A549 (cell line): ENCODE data around the gene TGM6. TPM values are rescaled to one million over a fixed set of nuclear protein-coding genes. Genes with fewer than 3 reads are reported as not detected.

Source experiments
- ATAC-seq, 2 experiments: fragments of 200-7000 bp in 1 of 2; fragments of >200 bp in 1 of 2; cut with Nextera tagmentation in 1 of 2; cut with Tn5 transposase in 1 of 2; 3 replicates each; pipeline versions ENCODE4 v1.8.0 to v1.9.1; 2018 to 2020; ENCODE audit warnings: mild to moderate bottlenecking in 1 of 2, moderate library complexity in 1 of 2
- CTCF ChIA-PET: fragments of 300-600 bp; sonication (Branson Sonifier 250); formaldehyde crosslinking; extraction: SDS; loops from one replicate; lab custom pipeline; 2021; ENCODE audit warnings: antibody characterized with exemption, inconsistent platforms; lab: Yijun Ruan, JAX
- POLR2A ChIA-PET: fragments of 350-600 bp; formaldehyde crosslinking; extraction: SDS; loops from one replicate; lab custom pipeline; 2021; ENCODE audit warnings: antibody characterized with exemption, inconsistent platforms; lab: Yijun Ruan, JAX
- DNase-seq, 2 experiments: peaks; one replicate each; pipeline versions ENCODE4 v3.0.0 to v3.0.0-alpha.2; 2011 to 2016; ENCODE audit warnings: low read depth in 1 of 2, low spot score in 1 of 2
- FAIRE-seq: peaks from 2 replicates; lab custom pipeline; 2011; peaks lifted over from hg19 to GRCh38; lab: Jason Lieb, UNC
- H3K27ac ChIP-seq, 2 experiments: fragments of >200 bp; sonication (Bioruptor Twin); formaldehyde crosslinking; 3 replicates each; pipeline ENCODE4 v1.5.1; 2016 to 2017
- H3K4me1 ChIP-seq: fragments of >200 bp; sonication (Bioruptor Twin); formaldehyde crosslinking; 3 replicates; pipeline ENCODE4 v1.6.1; 2016
- H3K4me2 ChIP-seq: fragments of >200 bp; sonication (Bioruptor Twin); formaldehyde crosslinking; 3 replicates; pipeline ENCODE4 v1.6.1; 2016
- H3K4me3 ChIP-seq: fragments of >200 bp; sonication (Bioruptor Twin); formaldehyde crosslinking; 3 replicates; pipeline ENCODE4 v1.5.1; 2016
- H3K9me3 ChIP-seq: fragments of >200 bp; sonication (Bioruptor Twin); formaldehyde crosslinking; 3 replicates; pipeline ENCODE4 v1.6.1; 2016
- CBX2 ChIP-seq: fragments of 200-600 bp; sonication (generic); IDR thresholded peaks from 2 replicates; pipeline ENCODE4 v1.6.1; 2016; ENCODE audit warnings: low read depth, mild to moderate bottlenecking, borderline replicate concordance
- CHD2 ChIP-seq: fragments of 150-350 bp; IDR thresholded peaks from 2 replicates; pipeline ENCODE4 v1.6.1; 2014; ENCODE audit warnings: low read length; ENCODE audit not compliant: partially characterized antibody
- ELK1 ChIP-seq: fragments of 150-350 bp; IDR thresholded peaks from 2 replicates; pipeline ENCODE4 v1.6.1; 2014; ENCODE audit warnings: low read depth, mild to moderate bottlenecking, low read length
- FOSL2 ChIP-seq, 2 experiments: fragments of 450-650 bp in 1 of 2; fragments of >200 bp in 1 of 2; sonication (Bioruptor Twin) in 1 of 2; formaldehyde crosslinking; IDR thresholded peaks; 2 replicates each; pipeline versions ENCODE4 v1.5.0 to v1.6.1; 2016 to 2020; ENCODE audit warnings: mild to moderate bottlenecking in 1 of 2, moderate library complexity in 1 of 2
- FOXS1 ChIP-seq: fragments of 250-450 bp; sonication (Bioruptor Pico); IDR thresholded peaks from 2 replicates; pipeline ENCODE4 v1.5.0; 2020; ENCODE audit warnings: mild to moderate bottlenecking, moderate library complexity
- GATA3 ChIP-seq: IDR thresholded peaks from 2 replicates; pipeline ENCODE4 v1.6.1; 2012; ENCODE audit warnings: borderline replicate concordance
- HEYL ChIP-seq: fragments of 250-450 bp; sonication (Bioruptor Pico); IDR thresholded peaks from 2 replicates; pipeline ENCODE4 v1.8.0; 2021; ENCODE audit warnings: mild to moderate bottlenecking, moderate library complexity
- HOXB13 ChIP-seq: fragments of 250-450 bp; sonication (Bioruptor Pico); IDR thresholded peaks from 2 replicates; pipeline ENCODE4 v1.5.0; 2020; ENCODE audit warnings: low read depth, mild to moderate bottlenecking, moderate library complexity
- HOXB5 ChIP-seq: fragments of 250-450 bp; sonication (Bioruptor Pico); IDR thresholded peaks from 2 replicates; pipeline ENCODE4 v1.5.0; 2020; ENCODE audit warnings: mild to moderate bottlenecking, moderate library complexity
- JUNB ChIP-seq: fragments of >200 bp; sonication (Bioruptor Twin); formaldehyde crosslinking; IDR thresholded peaks from 2 replicates; pipeline ENCODE4 v1.6.1; 2016
- KDM5A ChIP-seq: fragments of 200-600 bp; sonication (generic); IDR thresholded peaks from 2 replicates; pipeline ENCODE4 v1.6.1; 2016; ENCODE audit warnings: antibody characterized with exemption, mild to moderate bottlenecking
- MAFK ChIP-seq: fragments of 450-650 bp; IDR thresholded peaks from 2 replicates; pipeline ENCODE4 v1.6.1; 2014; ENCODE audit not compliant: partially characterized antibody
- NFE2L2 ChIP-seq: fragments of 150-350 bp; conservative IDR thresholded peaks from 2 replicates; pipeline ENCODE4 v1.6.1; 2014; ENCODE audit warnings: low read length
- NPAS2 ChIP-seq: fragments of 250-450 bp; sonication (Bioruptor Pico); IDR thresholded peaks from 2 replicates; pipeline ENCODE4 v1.8.0; 2022; ENCODE audit warnings: mild to moderate bottlenecking, moderate library complexity, borderline replicate concordance
- REST ChIP-seq: fragments of 200-600 bp; sonication (generic); IDR thresholded peaks from 2 replicates; pipeline ENCODE4 v1.6.1; 2016; ENCODE audit warnings: antibody characterized with exemption, mild to moderate bottlenecking, moderate library complexity
- SMC3 ChIP-seq: fragments of >200 bp; sonication (Bioruptor Twin); formaldehyde crosslinking; IDR thresholded peaks from 3 replicates; pipeline ENCODE4 v1.6.1; 2018; ENCODE audit warnings: inconsistent platforms
- TP53 ChIP-seq: fragments of 250-450 bp; sonication (Bioruptor Pico); IDR thresholded peaks from 2 replicates; pipeline ENCODE4 v1.5.0; 2021; ENCODE audit warnings: mild to moderate bottlenecking, moderate library complexity
- ZC3H11A ChIP-seq: fragments of 450-650 bp; IDR thresholded peaks from 2 replicates; pipeline ENCODE4 v1.6.1; 2014; ENCODE audit warnings: antibody characterized with exemption, mild to moderate bottlenecking
- ZFP36 ChIP-seq: fragments of 450-650 bp; IDR thresholded peaks from 2 replicates; pipeline ENCODE4 v1.6.1; 2014; ENCODE audit warnings: borderline replicate concordance; ENCODE audit not compliant: partially characterized antibody
- ZSCAN20 ChIP-seq: fragments of 250-450 bp; sonication (Bioruptor Pico); IDR thresholded peaks from 2 replicates; pipeline ENCODE4 v1.8.0; 2022; ENCODE audit warnings: mild to moderate bottlenecking, moderate library complexity
- WGBS: methylation state at CpG from one replicate; pipeline ENCODE4 v1.1.6; 2017; ENCODE audit errors: missing lambda C conversion rate; 5-methylcytosine and 5-hydroxymethylcytosine counted together
- polyA plus RNA-seq, 4 experiments: library from polyadenylated mRNA; depleted of rRNA in 3 of 4; stranded (reverse); fragments of >200 nt; fragmentation: RNase III in 1 of 4; extraction: RNeasy Plus Mini Kit Qiagen cat#74134 plus additional on column Dnase treatment in 1 of 4; gene quantifications; 2 replicates in 3 of 4; 3 replicates in 1 of 4; pipeline ENCODE4 v1.2.3, GENCODE V29; 2011 to 2017
- TF ChIP-seq, protein P1 (sequence below): fragments of 250-450 bp; sonication (Bioruptor Pico); IDR thresholded peaks from 2 replicates; pipeline ENCODE4 v1.5.0; 2021; ENCODE audit warnings: mild to moderate bottlenecking, moderate library complexity, borderline replicate concordance

TGM6 gene
- polyA plus RNA-seq, 2 of the 4 experiments (the other 2 are of a cell fraction), result not detected

GRCh38 chr20:2331901-2332565 is 48.7 kb upstream of the TGM6 start:
- Histone ChIP-seq H3K27ac (no peak overlapping the region), H3K4me1 (no peaks in the 10 kb centered on the region), H3K4me2 (no peak overlapping the region), H3K4me3 (no peak overlapping the region), H3K9me3 (no peaks in the 10 kb centered on the region)
- DNase-seq, result no peak
- WGBS, result 67% methylated on average over 17 of the region's 17 CpGs
- ChIA-PET CTCF (interaction anchor here (1.1 to 2.0 kb wide), 4 partner anchors 11 to 125 kb away, joined by 3 to 9 read pairs (median 6); no protein-coding TSS in a partner anchor), POLR2A (no interaction called here)
- TF ChIP-seq ZSCAN20 (no peak), ZFP36 (no peak), FOXS1 (CRISPR knock-in tag) (no peak), ZC3H11A (no peak)
- no peak for ATAC-seq
- FAIRE-seq, result no peak

GRCh38 chr20:2332711-2333110 is 48.0 kb upstream of the TGM6 start:
- WGBS, result 21% methylated on average over 4 of the region's 4 CpGs
- no peak for FAIRE-seq
- ChIA-PET POLR2A (no interaction called here), CTCF (interaction anchor here (1.1 to 2.0 kb wide), 4 partner anchors 11 to 125 kb away, joined by 3 to 9 read pairs (median 6); no protein-coding TSS in a partner anchor)
- TF ChIP-seq HOXB5 (CRISPR knock-in tag) (no peak), KDM5A (no peak), HOXB13 (CRISPR knock-in tag) (no peak), GATA3 (no peak), REST (no peak), HEYL (CRISPR knock-in tag) (no peak), JUNB (no peak), SMC3 (no peak), FOSL2 (IDR thresholded peaks at IDR 0.05) (no peak), FOSL2 (CRISPR knock-in tag; IDR thresholded peaks at IDR 0.05) (no peak), NFE2L2 (no peak), CBX2 (no peak), CHD2 (no peak), TP53 (no peak), ELK1 (no peak), NPAS2 (no peak), MAFK (no peak)
- TF ChIP-seq, protein P1, sequence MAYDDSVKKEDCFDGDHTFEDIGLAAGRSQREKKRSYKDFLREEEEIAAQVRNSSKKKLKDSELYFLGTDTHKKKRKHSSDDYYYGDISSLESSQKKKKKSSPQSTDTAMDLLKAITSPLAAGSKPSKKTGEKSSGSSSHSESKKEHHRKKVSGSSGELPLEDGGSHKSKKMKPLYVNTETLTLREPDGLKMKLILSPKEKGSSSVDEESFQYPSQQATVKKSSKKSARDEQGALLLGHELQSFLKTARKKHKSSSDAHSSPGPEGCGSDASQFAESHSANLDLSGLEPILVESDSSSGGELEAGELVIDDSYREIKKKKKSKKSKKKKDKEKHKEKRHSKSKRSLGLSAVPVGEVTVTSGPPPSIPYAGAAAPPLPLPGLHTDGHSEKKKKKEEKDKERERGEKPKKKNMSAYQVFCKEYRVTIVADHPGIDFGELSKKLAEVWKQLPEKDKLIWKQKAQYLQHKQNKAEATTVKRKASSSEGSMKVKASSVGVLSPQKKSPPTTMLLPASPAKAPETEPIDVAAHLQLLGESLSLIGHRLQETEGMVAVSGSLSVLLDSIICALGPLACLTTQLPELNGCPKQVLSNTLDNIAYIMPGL, result no peak
- no peak overlapping the region for H3K4me3 ChIP-seq
- no peak for DNase-seq
- H3K4me2 ChIP-seq, result no peak overlapping the region
- ATAC-seq, result no peak
- H3K4me1 ChIP-seq, result no peaks in the 10 kb centered on the region
- no peaks in the 10 kb centered on the region for H3K9me3 ChIP-seq
- H3K27ac ChIP-seq, result no peak overlapping the region
